Smooth muscle cell (in vitro differentiated cells): ENCODE measurements around the gene TPBG. TPM values are rescaled to one million over a fixed set of nuclear protein-coding genes. Genes with fewer than 3 reads are reported as not detected.
"Not testable (repeated sequence)": the region's sequence is repeated elsewhere in the genome, so short reads cannot be mapped to it uniquely, and the experiment has no call there.

ENCODE experiments used
- DNase-seq: peaks from one replicate; lab custom pipeline; 2025; ENCODE audit not compliant: unreplicated experiment; lab: John Stamatoyannopoulos, UW
- H2AFZ ChIP-seq: fragments of 200-600 bp; sonication (generic); 2 replicates; pipeline ENCODE4 v1.6.0; 2016; ENCODE audit warnings: antibody characterized with exemption, low read depth, mild to moderate bottlenecking
- H3F3A ChIP-seq: fragments of 200-600 bp; sonication (generic); 2 replicates; pipeline ENCODE4 v1.6.0; 2017; ENCODE audit warnings: antibody characterized with exemption, low read depth
- H3K27ac ChIP-seq: fragments of 200-600 bp; sonication (generic); 2 replicates; pipeline ENCODE4 v1.5.1; 2016; ENCODE audit warnings: low read depth, mild to moderate bottlenecking
- H3K27me3 ChIP-seq: fragments of 200-600 bp; sonication (generic); 2 replicates; pipeline ENCODE4 v1.6.1; 2016; ENCODE audit warnings: low read depth, mild to moderate bottlenecking
- H3K36me3 ChIP-seq: fragments of 200-600 bp; sonication (generic); 2 replicates; pipeline ENCODE4 v1.5.1; 2016; ENCODE audit warnings: low read depth
- H3K4me1 ChIP-seq: fragments of 200-600 bp; sonication (generic); 2 replicates; pipeline ENCODE4 v1.5.1; 2016; ENCODE audit warnings: low read depth
- H3K4me2 ChIP-seq: fragments of 200-600 bp; sonication (generic); 2 replicates; pipeline ENCODE4 v1.6.0; 2016; ENCODE audit warnings: mild to moderate bottlenecking
- H3K4me3 ChIP-seq: fragments of 200-600 bp; sonication (generic); 2 replicates; pipeline ENCODE4 v1.5.1; 2016; ENCODE audit warnings: mild to moderate bottlenecking
- H3K79me2 ChIP-seq: fragments of 200-600 bp; sonication (generic); 2 replicates; pipeline ENCODE4 v1.6.0; 2016; ENCODE audit warnings: low read depth, mild to moderate bottlenecking
- H3K9ac ChIP-seq: fragments of 200-600 bp; sonication (generic); 2 replicates; pipeline ENCODE4 v1.6.0; 2016; ENCODE audit warnings: low read depth
- H3K9me3 ChIP-seq: fragments of 200-600 bp; sonication (generic); replicated peaks from 2 replicates; pipeline ENCODE4 v1.5.1; 2016; ENCODE audit warnings: low read depth
- H4K20me1 ChIP-seq: fragments of 200-600 bp; sonication (generic); 2 replicates; pipeline ENCODE4 v1.6.0; 2016; ENCODE audit warnings: low read depth
- CTCF ChIP-seq: fragments of 200-600 bp; sonication (generic); IDR thresholded peaks from 2 replicates; pipeline ENCODE4 v1.5.1; 2017; ENCODE audit warnings: borderline replicate concordance, mild to moderate bottlenecking, antibody characterized with exemption; ENCODE audit not compliant: insufficient read depth, poor library complexity, severe bottlenecking
- WGBS: methylation state at CpG from one replicate; pipeline ENCODE4 v1.1.7; 2016; ENCODE audit warnings: low lambda C conversion rate; 5-methylcytosine and 5-hydroxymethylcytosine counted together
- polyA plus RNA-seq: library from polyadenylated mRNA; unstranded; fragments of >200 nt; fragmentation: Nextera tagmentation; extraction: Ambion mirVana; gene quantifications from 2 replicates; pipeline ENCODE4 v1.2.1, GENCODE V29; 2016
- total RNA-seq: library from RNA; depleted of rRNA; stranded (reverse); fragments of >200 nt; gene quantifications from 2 replicates; pipeline ENCODE4 v1.2.3, GENCODE V29; 2014

TPBG gene
- total and polyA plus RNA-seq, 2 experiments from 2014 or later = 26.1 to 52.6 TPM

GRCh38 chr6:82385546-82385945 is 21.9 kb downstream of the TPBG start:
- no peak for TF ChIP-seq CTCF
- no peak for DNase-seq
- no peak overlapping the region for H2AFZ ChIP-seq
- H3K9me3 ChIP-seq = no peaks in the 10 kb centered on the region
- no peaks in the 10 kb centered on the region for H3K79me2 ChIP-seq
- H3F3A ChIP-seq = no peaks in the 10 kb centered on the region
- H3K4me3 ChIP-seq = no peak overlapping the region
- H3K4me1 ChIP-seq = peaks cover 38% of the 10 kb centered on the region
- H3K36me3 ChIP-seq = no peaks in the 10 kb centered on the region
- WGBS = 56% methylated on average over 2 of the region's 2 CpGs
- peak overlapping the region; percentile 28 for H3K27ac ChIP-seq
- no peaks in the 10 kb centered on the region for H4K20me1 ChIP-seq
- H3K9ac ChIP-seq = no peak overlapping the region
- no peak overlapping the region for H3K4me2 ChIP-seq
- no peaks in the 10 kb centered on the region for H3K27me3 ChIP-seq

- Histone ChIP-seq H3K27ac (peak overlapping the region; percentile 28), H3K4me2 (no peak overlapping the region), H3F3A (no peaks in the 10 kb centered on the region), H2AFZ (no peak overlapping the region), H3K4me1 (peaks cover 38% of the 10 kb centered on the region), H3K9me3 (no peaks in the 10 kb centered on the region), H3K27me3 (no peaks in the 10 kb centered on the region), H3K4me3 (no peak overlapping the region), H3K9ac (no peak overlapping the region), H4K20me1 (no peaks in the 10 kb centered on the region), H3K79me2 (no peaks in the 10 kb centered on the region), H3K36me3 (no peaks in the 10 kb centered on the region)
- no peak for DNase-seq
- no peak for TF ChIP-seq CTCF
- 76% methylated on average over 2 of the region's 2 CpGs for WGBS
These were observed 22.3 kb downstream of the TPBG start for GRCh38 chr6:82385961-82386360.

GRCh38 chr6:82394770-82395169 is 31.2 kb downstream of the TPBG start:
- H3K4me2 ChIP-seq, H3K27ac ChIP-seq, H3K4me3 ChIP-seq, H3K9me3 ChIP-seq, H3K27me3 ChIP-seq, H2AFZ ChIP-seq, H3K79me2 ChIP-seq, H4K20me1 ChIP-seq, H3K36me3 ChIP-seq, H3F3A ChIP-seq, DNase-seq, H3K9ac ChIP-seq: not testable (repeated sequence)
- WGBS = 77% methylated on average over 15 of the region's 15 CpGs
- peaks cover 11% of the 10 kb centered on the region for H3K4me1 ChIP-seq

GRCh38 chr6:82396964-82397751 is 33.5 kb downstream of the TPBG start:
- Histone ChIP-seq H4K20me1 (no peaks in the 10 kb centered on the region), H3K27me3 (no peaks in the 10 kb centered on the region), H3K4me1 (peaks cover 11% of the 10 kb centered on the region), H3F3A (peaks cover 6% of the 10 kb centered on the region), H3K27ac (peak overlapping the region; percentile 92), H3K4me2 (peak overlapping the region; percentile 63), H2AFZ (no peak overlapping the region), H3K9me3 (no peaks in the 10 kb centered on the region), H3K9ac (peak overlapping the region; percentile 33), H3K4me3 (no peak overlapping the region), H3K79me2 (no peaks in the 10 kb centered on the region), H3K36me3 (no peaks in the 10 kb centered on the region)
- no peak for TF ChIP-seq CTCF
- WGBS = 66% methylated on average over 1 of the region's 1 CpG
- DNase-seq = no peak
